Muscle of leg (tissue), 11 donors: Measurements from ENCODE around the gene AARSD1. TPM values are rescaled to one million over a fixed set of nuclear protein-coding genes. Genes with fewer than 3 reads are reported as not detected.
"Not testable (repeated sequence)": the region's sequence is repeated elsewhere in the genome, so short reads cannot be mapped to it uniquely, and the experiment has no call there.

ENCODE experiments used
- DNase-seq: peaks from one replicate; pipeline ENCODE4 v3.0.0; 2013
- H3K27ac ChIP-seq: one replicate; pipeline ENCODE4 v1.5.1; 2013; ENCODE audit warnings: mild to moderate bottlenecking, low read length, control low read depth
- H3K27me3 ChIP-seq: one replicate; pipeline ENCODE4 v1.6.1; 2013; ENCODE audit warnings: low read length; ENCODE audit not compliant: control insufficient read depth, insufficient read depth
- H3K36me3 ChIP-seq: one replicate; pipeline ENCODE4 v1.6.1; 2013; ENCODE audit warnings: low read length; ENCODE audit not compliant: control insufficient read depth, insufficient read depth
- H3K4me1 ChIP-seq: one replicate; pipeline ENCODE4 v1.6.1; 2013; ENCODE audit warnings: low read length; ENCODE audit not compliant: control insufficient read depth, insufficient read depth
- H3K4me3 ChIP-seq: one replicate; pipeline ENCODE4 v1.5.1; 2013; ENCODE audit warnings: low read length, control low read depth
- H3K9me3 ChIP-seq: replicated peaks from 2 replicates; pipeline ENCODE4 v1.6.1; 2013; ENCODE audit warnings: low read depth, low read length; ENCODE audit not compliant: control insufficient read depth
- WGBS: methylation state at CpG from one replicate; pipeline ENCODE4 v1.1.5; 2013; ENCODE audit warnings: missing lambda C conversion rate; ENCODE audit not compliant: insufficient coverage; 5-methylcytosine and 5-hydroxymethylcytosine counted together
- polyA plus RNA-seq, 8 donors: library from polyadenylated mRNA; unstranded; fragments of 120-200 nt; gene quantifications; one replicate each; pipeline versions ENCODE4 v1.2.1 to v1.2.3, GENCODE V29; 2013; ENCODE audit warnings: inconsistent platforms in 1 of 8, low replicate concordance in 1 of 8; ENCODE audit not compliant: insufficient read length in 8 of 8, insufficient read depth in 1 of 8
- total RNA-seq: library from RNA; stranded (reverse); fragments of 120-200 nt; gene quantifications from one replicate; pipeline ENCODE4 v1.2.4, GENCODE V29; 2013

AARSD1 gene
- total and polyA plus RNA-seq, 9 donors: 35.4 to 67.1 (median 55.2) TPM

- no peak for DNase-seq
- Histone ChIP-seq H3K9me3 (no peaks in the 10 kb centered on the region), H3K27me3 (no peaks in the 10 kb centered on the region), H3K4me3 (no peak overlapping the region), H3K36me3 (peaks cover 75% of the 10 kb centered on the region), H3K27ac (no peak overlapping the region), H3K4me1 (no peaks in the 10 kb centered on the region)
- no CpG with 5 or more reads among the region's 1 CpG for WGBS
Observed at GRCh38 chr17:42953669-42954068, 10.6 kb downstream of the AARSD1 start.

GRCh38 chr17:42950044-42950783 lies 14.0 kb downstream of the AARSD1 start:
- Histone ChIP-seq H3K27ac (no peak overlapping the region), H3K4me3 (no peak overlapping the region), H3K36me3 (peaks cover 57% of the 10 kb centered on the region), H3K4me1 (no peaks in the 10 kb centered on the region), H3K27me3 (no peaks in the 10 kb centered on the region), H3K9me3 (no peaks in the 10 kb centered on the region)
- DNase-seq: no peak
- WGBS: 93% methylated on average over 4 of the region's 13 CpGs

GRCh38 chr17:42946812-42947211 lies 17.4 kb downstream of the AARSD1 start:
- no CpG with 5 or more reads among the region's 1 CpG for WGBS
- no peak overlapping the region for H3K27ac ChIP-seq

GRCh38 chr17:42944211-42944610 lies 20.0 kb downstream of the AARSD1 start:
- Histone ChIP-seq H3K4me1 (no peaks in the 10 kb centered on the region), H3K4me3 (no peak overlapping the region), H3K27ac (no peak overlapping the region), H3K27me3 (no peaks in the 10 kb centered on the region), H3K9me3 (no peaks in the 10 kb centered on the region), H3K36me3 (peaks cover 7% of the 10 kb centered on the region)
- DNase-seq: no peak
- no CpG with 5 or more reads among the region's 3 CpGs for WGBS

More at GRCh38 chr17:42946812-42947211, 17.4 kb downstream of the AARSD1 start:
- peaks cover 26% of the 10 kb centered on the region for H3K36me3 ChIP-seq
- DNase-seq: no peak
- no peaks in the 10 kb centered on the region for H3K9me3 ChIP-seq
- no peak overlapping the region for H3K4me3 ChIP-seq
- no peaks in the 10 kb centered on the region for H3K4me1 ChIP-seq
- no peaks in the 10 kb centered on the region for H3K27me3 ChIP-seq

- Histone ChIP-seq H3K4me1 (no peaks in the 10 kb centered on the region), H3K36me3 (no peaks in the 10 kb centered on the region), H3K27ac (no peak overlapping the region), H3K4me3 (no peak overlapping the region), H3K27me3 (no peaks in the 10 kb centered on the region), H3K9me3 (no peaks in the 10 kb centered on the region)
- peak; percentile 69 for DNase-seq
- 41% methylated on average over 5 of the region's 9 CpGs for WGBS
Observed at GRCh38 chr17:42937712-42938596, 26.3 kb downstream of the AARSD1 start.

DNA sequence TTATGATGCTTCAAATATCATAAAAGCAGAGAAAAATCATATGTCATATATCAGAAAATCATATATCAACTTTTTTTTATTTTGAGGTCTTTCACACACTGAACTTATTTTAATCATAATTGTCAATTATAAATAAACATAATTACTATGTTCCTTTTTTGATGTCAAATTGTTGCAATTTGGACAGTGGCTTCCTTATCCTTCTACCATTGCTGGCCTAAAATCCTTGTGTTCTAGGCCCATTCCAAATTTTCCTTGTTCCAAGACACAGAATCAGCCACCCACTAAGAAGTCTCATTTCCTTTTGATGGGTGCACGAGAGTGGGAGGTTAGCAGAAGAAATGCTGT lies 34.8 kb downstream of the AARSD1 start:
- Histone ChIP-seq H3K27me3 (no peaks in the 10 kb centered on the region), H3K27ac (no peak overlapping the region), H3K4me1 (peaks cover 9% of the 10 kb centered on the region), H3K4me3 (no peak overlapping the region), H3K9me3 (no peaks in the 10 kb centered on the region), H3K36me3 (no peaks in the 10 kb centered on the region)
- no peak for DNase-seq
- no CpG with 5 or more reads among the region's 1 CpG for WGBS

DNA sequence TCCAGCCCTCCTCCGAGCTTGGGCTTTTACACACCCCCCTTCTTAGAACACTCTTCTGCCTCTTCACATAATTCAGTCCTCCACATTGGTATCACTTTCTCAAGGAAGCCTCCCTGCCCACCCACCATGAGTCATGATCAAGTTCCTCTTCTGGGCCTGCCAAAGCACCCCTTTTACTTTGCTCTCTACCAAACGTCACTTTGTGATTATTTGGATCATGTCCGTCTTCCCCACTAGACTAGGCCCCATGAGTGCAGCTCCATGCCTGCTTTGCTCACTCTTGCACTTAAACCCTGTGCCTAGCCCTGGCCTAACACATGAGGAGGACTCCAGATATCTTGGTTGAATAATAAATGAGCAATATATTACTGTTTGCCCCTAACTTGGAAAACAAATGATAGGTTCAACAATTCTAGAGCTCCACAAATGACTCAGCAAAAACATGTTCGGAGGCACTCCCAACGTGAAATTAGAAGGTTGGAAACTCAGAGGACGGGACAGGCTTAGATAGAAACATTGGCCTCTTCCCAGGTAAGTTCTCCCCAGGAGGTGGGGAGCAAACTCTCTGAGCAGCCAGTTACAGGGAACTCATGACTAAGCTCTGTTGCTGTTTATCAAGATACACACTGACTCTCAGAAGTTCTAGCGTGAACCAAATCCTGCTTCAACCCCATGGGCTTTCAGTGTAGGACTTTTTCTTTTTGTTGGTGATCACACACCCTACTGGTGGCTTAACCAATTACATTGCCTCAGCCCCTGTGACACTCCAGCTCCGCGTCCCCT lies 35.3 kb downstream of the AARSD1 start:
- peak; percentile 76 for DNase-seq
- Histone ChIP-seq H3K36me3 (no peaks in the 10 kb centered on the region), H3K9me3 (no peaks in the 10 kb centered on the region), H3K27me3 (no peaks in the 10 kb centered on the region), H3K4me3 (no peak overlapping the region), H3K4me1 (peaks cover 9% of the 10 kb centered on the region), H3K27ac (peak overlapping the region; percentile 47)
- WGBS: 71% methylated on average over 1 of the region's 9 CpGs

- H3K27me3 ChIP-seq: no peaks in the 10 kb centered on the region
- H3K4me1 ChIP-seq: peaks cover 19% of the 10 kb centered on the region
- H3K36me3 ChIP-seq: no peaks in the 10 kb centered on the region
- H3K9me3 ChIP-seq: no peaks in the 10 kb centered on the region
- H3K27ac ChIP-seq: no peak overlapping the region
- DNase-seq: no peak
- WGBS: 49% methylated on average over 4 of the region's 5 CpGs
- H3K4me3 ChIP-seq: no peak overlapping the region
Observed at GRCh38 chr17:42924891-42925290, 39.4 kb downstream of the AARSD1 start.

- not testable (repeated sequence) for H3K9me3 ChIP-seq, DNase-seq, H3K4me3 ChIP-seq, H3K36me3 ChIP-seq, H3K27me3 ChIP-seq
- 89% methylated on average over 5 of the region's 7 CpGs for WGBS
- peak overlapping the region; percentile 21 for H3K27ac ChIP-seq
- peaks cover 12% of the 10 kb centered on the region for H3K4me1 ChIP-seq
Observed at GRCh38 chr17:42923472-42923871, 40.8 kb downstream of the AARSD1 start.

- Histone ChIP-seq H3K9me3 (no peaks in the 10 kb centered on the region), H3K4me1 (peaks cover 12% of the 10 kb centered on the region), H3K27me3 (no peaks in the 10 kb centered on the region), H3K27ac (peak overlapping the region; percentile 32), H3K36me3 (no peaks in the 10 kb centered on the region), H3K4me3 (no peak overlapping the region)
- DNase-seq: peak; percentile 76
- 40% methylated on average over 1 of the region's 7 CpGs for WGBS
Observed at GRCh38 chr17:42922294-42922693, 42.0 kb downstream of the AARSD1 start.
